ENCODE data around the gene ACTRT3. TPM values are rescaled to one million over a fixed set of nuclear protein-coding genes. Genes with fewer than 3 reads are reported as not detected.

ACTRT3 gene
- total RNA-seq, 2 experiments from 2014 or later: 1.2 TPM; not detected in 1

- Histone ChIP-seq H4K20me1 (ENCODE audit: insufficient read depth, low read length) (no peaks in the 10 kb centered on the region), H3K4me3 (ENCODE audit: low read depth, low read length, poor library complexity, severe bottlenecking) (no peak overlapping the region), H3K9me3 (ENCODE audit: low read length) (no peaks in the 10 kb centered on the region), H3K27ac (ENCODE audit: low read depth, low read length, poor library complexity, severe bottlenecking) (no peak overlapping the region), H2AFZ (ENCODE audit: low read length) (0 out of 2 replicates have a peak overlapping the region, but pooled peaks have one; percentile 13), H3K36me3 (ENCODE audit: insufficient read depth, low read length) (no peaks in the 10 kb centered on the region), H3K9me2 (ENCODE audit: insufficient read depth, low read length) (no peaks in the 10 kb centered on the region), H3K4me2 (ENCODE audit: low read length) (no peak overlapping the region), H3K4me1 (ENCODE audit: insufficient read depth, low read length, poor library complexity, severe bottlenecking) (peaks cover 41% of the 10 kb centered on the region), H3K79me2 (ENCODE audit: insufficient read depth, low read depth, low read length) (no peaks in the 10 kb centered on the region)
- no TSS peak for BruUV-seq (replicated peaks)
- intact Hi-C loops (cut with micrococcal nuclease; ENCODE audit: unreplicated experiment): no loop called here
- ChIA-PET POLR2A (interaction anchor here (0.5 to 4.0 kb wide), 14 partner anchors 11 to 1603 kb away, joined by 3 to 25 read pairs (median 4); no protein-coding TSS in a partner anchor), CTCF (ENCODE audit: unreplicated experiment) (interaction anchor here (0.6 kb wide), 1 partner anchor 55 kb away, joined by 4 read pairs; no protein-coding TSS in a partner anchor)
- no peak for DNase-seq (ENCODE audit: low spot score)
- no peak for TF ChIP-seq EZH2phosphoT487 (IDR thresholded peaks at IDR 0.05; ENCODE audit: borderline replicate concordance, low read depth, low read length)
- TF ChIP-seq, protein P1, sequence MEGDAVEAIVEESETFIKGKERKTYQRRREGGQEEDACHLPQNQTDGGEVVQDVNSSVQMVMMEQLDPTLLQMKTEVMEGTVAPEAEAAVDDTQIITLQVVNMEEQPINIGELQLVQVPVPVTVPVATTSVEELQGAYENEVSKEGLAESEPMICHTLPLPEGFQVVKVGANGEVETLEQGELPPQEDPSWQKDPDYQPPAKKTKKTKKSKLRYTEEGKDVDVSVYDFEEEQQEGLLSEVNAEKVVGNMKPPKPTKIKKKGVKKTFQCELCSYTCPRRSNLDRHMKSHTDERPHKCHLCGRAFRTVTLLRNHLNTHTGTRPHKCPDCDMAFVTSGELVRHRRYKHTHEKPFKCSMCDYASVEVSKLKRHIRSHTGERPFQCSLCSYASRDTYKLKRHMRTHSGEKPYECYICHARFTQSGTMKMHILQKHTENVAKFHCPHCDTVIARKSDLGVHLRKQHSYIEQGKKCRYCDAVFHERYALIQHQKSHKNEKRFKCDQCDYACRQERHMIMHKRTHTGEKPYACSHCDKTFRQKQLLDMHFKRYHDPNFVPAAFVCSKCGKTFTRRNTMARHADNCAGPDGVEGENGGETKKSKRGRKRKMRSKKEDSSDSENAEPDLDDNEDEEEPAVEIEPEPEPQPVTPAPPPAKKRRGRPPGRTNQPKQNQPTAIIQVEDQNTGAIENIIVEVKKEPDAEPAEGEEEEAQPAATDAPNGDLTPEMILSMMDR (conservative IDR thresholded peaks at IDR 0.05; ENCODE audit: low read length): no peak
Measured at GRCh38 chr3:169809230-169809795, 40.0 kb upstream of the ACTRT3 start.

GRCh38 chr3:169804681-169805080 is 35.3 kb upstream of the ACTRT3 start:
- H3K36me3 ChIP-seq (ENCODE audit: insufficient read depth, low read length): no peaks in the 10 kb centered on the region
- CTCF ChIA-PET (ENCODE audit: unreplicated experiment): no interaction called here

DNA sequence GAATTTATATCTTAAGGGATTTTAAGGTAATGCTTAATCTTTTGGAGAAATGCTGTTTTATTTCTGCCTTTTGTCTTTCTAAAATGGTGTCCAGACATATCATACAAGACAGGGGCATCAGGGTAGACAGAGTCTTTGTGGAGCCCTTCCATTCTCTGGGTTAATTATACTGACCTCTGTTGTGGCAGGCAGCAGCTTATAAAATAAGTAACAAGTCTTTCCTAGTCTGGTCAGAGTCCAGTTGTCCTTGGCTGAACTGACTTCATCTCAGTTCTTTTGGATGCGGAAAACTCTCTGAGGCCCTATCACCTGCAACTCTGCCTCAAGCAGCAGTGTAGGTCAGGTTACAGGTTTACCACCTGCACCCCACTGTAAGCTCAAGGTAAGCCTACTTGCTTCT is 23.0 kb upstream of the ACTRT3 start:
- peaks cover 52% of the 10 kb centered on the region for H3K36me3 ChIP-seq (ENCODE audit: insufficient read depth, low read length)
- POLR2A ChIA-PET: no interaction called here
- no peak overlapping the region for H2AFZ ChIP-seq (ENCODE audit: low read length)
- no peaks in the 10 kb centered on the region for H3K9me2 ChIP-seq (ENCODE audit: insufficient read depth, low read length)
- H4K20me1 ChIP-seq (ENCODE audit: insufficient read depth, low read length): no peaks in the 10 kb centered on the region
- H3K4me2 ChIP-seq (ENCODE audit: low read length): no peak overlapping the region
- CTCF ChIA-PET (ENCODE audit: unreplicated experiment): no interaction called here
- no peaks in the 10 kb centered on the region for H3K4me1 ChIP-seq (ENCODE audit: insufficient read depth, low read length, poor library complexity, severe bottlenecking)
- TF ChIP-seq, protein P1 (conservative IDR thresholded peaks at IDR 0.05; ENCODE audit: low read length): no peak
- TF ChIP-seq EZH2phosphoT487 (IDR thresholded peaks at IDR 0.05; ENCODE audit: borderline replicate concordance, low read depth, low read length): no peak
- H3K4me3 ChIP-seq (ENCODE audit: low read depth, low read length, poor library complexity, severe bottlenecking): no peak overlapping the region
- H3K79me2 ChIP-seq (ENCODE audit: insufficient read depth, low read depth, low read length): no peaks in the 10 kb centered on the region
- H3K9me3 ChIP-seq (ENCODE audit: low read length): no peaks in the 10 kb centered on the region
- H3K27ac ChIP-seq (ENCODE audit: low read depth, low read length, poor library complexity, severe bottlenecking): no peak overlapping the region
- intact Hi-C loops (cut with micrococcal nuclease; ENCODE audit: unreplicated experiment): no loop called here
- BruUV-seq (replicated peaks): no TSS peak
- DNase-seq (ENCODE audit: low spot score): no peak

More at GRCh38 chr3:169804681-169805080, 35.3 kb upstream of the ACTRT3 start:
- no peak for DNase-seq (ENCODE audit: low spot score)
- no peak overlapping the region for H2AFZ ChIP-seq (ENCODE audit: low read length)
- BruUV-seq (replicated peaks): no TSS peak
- H3K4me3 ChIP-seq (ENCODE audit: low read depth, low read length, poor library complexity, severe bottlenecking): no peak overlapping the region
- intact Hi-C loops (cut with micrococcal nuclease; ENCODE audit: unreplicated experiment): no loop called here
- no peaks in the 10 kb centered on the region for H3K79me2 ChIP-seq (ENCODE audit: insufficient read depth, low read depth, low read length)
- no peak overlapping the region for H3K27ac ChIP-seq (ENCODE audit: low read depth, low read length, poor library complexity, severe bottlenecking)
- no peak overlapping the region for H3K4me2 ChIP-seq (ENCODE audit: low read length)
- POLR2A ChIA-PET: interaction anchor here (0.6 kb wide), 1 partner anchor 44 kb away, joined by 3 read pairs; no protein-coding TSS in a partner anchor
- H3K4me1 ChIP-seq (ENCODE audit: insufficient read depth, low read length, poor library complexity, severe bottlenecking): peaks cover 8% of the 10 kb centered on the region
- no peaks in the 10 kb centered on the region for H4K20me1 ChIP-seq (ENCODE audit: insufficient read depth, low read length)
- TF ChIP-seq, protein P1 (conservative IDR thresholded peaks at IDR 0.05; ENCODE audit: low read length): no peak
- TF ChIP-seq EZH2phosphoT487 (IDR thresholded peaks at IDR 0.05; ENCODE audit: borderline replicate concordance, low read depth, low read length): no peak
- no peaks in the 10 kb centered on the region for H3K9me3 ChIP-seq (ENCODE audit: low read length)
- H3K9me2 ChIP-seq (ENCODE audit: insufficient read depth, low read length): no peaks in the 10 kb centered on the region
